G401 (cell line): ENCODE measurements around the gene CSMD2. TPM values are rescaled to one million over a fixed set of nuclear protein-coding genes. Genes with fewer than 3 reads are reported as not detected.

Experiments used
- DNase-seq: peaks from one replicate; pipeline ENCODE4 v3.0.0-alpha.2; 2015; ENCODE audit warnings: low spot score
- in situ Hi-C: cut with HindIII; loops from 2 replicates; pipeline ENCODE4 v1.10.0; 2016; ENCODE audit warnings: low sequenced_read_pairs, mixed read lengths
- total RNA-seq: library from RNA; depleted of rRNA; stranded (reverse); fragments of >200 nt; shearing (Covaris generic); gene quantifications from 2 replicates; pipeline ENCODE4 v1.2.3, GENCODE V29; 2014

The CSMD2 gene
- total RNA-seq, 1 experiment from 2014 or later: not detected

DNA sequence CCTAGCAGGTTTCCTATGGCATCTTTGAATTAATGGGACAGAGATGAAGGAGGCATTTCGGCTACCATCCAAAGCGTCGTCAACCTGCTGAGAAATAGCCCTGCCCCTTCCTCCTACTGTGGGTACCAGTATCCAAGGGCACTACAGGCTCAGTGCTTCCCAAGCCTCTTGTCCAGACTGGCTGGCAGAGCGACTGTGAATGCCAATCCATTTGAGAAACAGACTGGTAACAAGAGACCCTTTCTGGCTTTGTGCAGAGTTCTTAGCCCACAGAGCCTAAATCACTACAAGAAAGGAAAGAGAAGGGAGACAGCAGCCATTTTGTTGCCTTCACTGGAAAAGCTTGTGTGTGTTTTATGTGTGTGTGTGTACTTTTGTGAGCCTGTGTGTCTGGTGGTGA, 185.7 kb downstream of the CSMD2 start:
- DNase-seq: no peak

DNA sequence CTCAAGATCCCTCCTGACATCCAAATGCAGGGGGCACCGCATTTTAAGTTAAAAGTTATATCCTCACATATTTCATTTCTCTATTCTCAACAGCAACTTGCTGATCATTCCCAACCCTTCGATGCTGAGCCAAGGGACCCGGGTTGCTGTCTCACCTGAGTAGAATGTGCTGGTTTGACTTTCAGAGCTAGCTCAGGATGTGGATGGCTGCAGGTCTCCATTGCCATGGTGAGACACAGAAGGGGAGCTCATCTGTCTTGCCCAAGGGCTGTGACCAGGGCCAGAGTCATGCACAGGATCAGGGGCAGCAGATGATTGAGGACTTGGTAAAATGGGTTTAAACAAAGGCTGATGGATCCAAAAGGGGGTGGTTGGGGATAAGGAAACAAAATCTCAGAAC, 189.1 kb downstream of the CSMD2 start:
- in situ Hi-C loops: no loop called here
- DNase-seq: no peak

More for the DNA sequence above, 185.7 kb downstream of the CSMD2 start:
- in situ Hi-C loops: no loop called here

- peak; percentile 28 for DNase-seq
- in situ Hi-C loops: no loop called here
Observed at GRCh38 chr1:33973799-33974545, 191.1 kb downstream of the CSMD2 start.

- peak; percentile 77 for DNase-seq
- in situ Hi-C loops: no loop called here
Observed at GRCh38 chr1:33972676-33973395, 192.2 kb downstream of the CSMD2 start.

GRCh38 chr1:33971913-33972312, 193.1 kb downstream of the CSMD2 start:
- no peak for DNase-seq
- in situ Hi-C loops: no loop called here

GRCh38 chr1:33971018-33971710, 193.9 kb downstream of the CSMD2 start:
- no peak for DNase-seq
- in situ Hi-C loops: no loop called here

- in situ Hi-C loops: no loop called here
- DNase-seq: no peak
Observed at GRCh38 chr1:33970148-33970825, 194.7 kb downstream of the CSMD2 start.

DNA sequence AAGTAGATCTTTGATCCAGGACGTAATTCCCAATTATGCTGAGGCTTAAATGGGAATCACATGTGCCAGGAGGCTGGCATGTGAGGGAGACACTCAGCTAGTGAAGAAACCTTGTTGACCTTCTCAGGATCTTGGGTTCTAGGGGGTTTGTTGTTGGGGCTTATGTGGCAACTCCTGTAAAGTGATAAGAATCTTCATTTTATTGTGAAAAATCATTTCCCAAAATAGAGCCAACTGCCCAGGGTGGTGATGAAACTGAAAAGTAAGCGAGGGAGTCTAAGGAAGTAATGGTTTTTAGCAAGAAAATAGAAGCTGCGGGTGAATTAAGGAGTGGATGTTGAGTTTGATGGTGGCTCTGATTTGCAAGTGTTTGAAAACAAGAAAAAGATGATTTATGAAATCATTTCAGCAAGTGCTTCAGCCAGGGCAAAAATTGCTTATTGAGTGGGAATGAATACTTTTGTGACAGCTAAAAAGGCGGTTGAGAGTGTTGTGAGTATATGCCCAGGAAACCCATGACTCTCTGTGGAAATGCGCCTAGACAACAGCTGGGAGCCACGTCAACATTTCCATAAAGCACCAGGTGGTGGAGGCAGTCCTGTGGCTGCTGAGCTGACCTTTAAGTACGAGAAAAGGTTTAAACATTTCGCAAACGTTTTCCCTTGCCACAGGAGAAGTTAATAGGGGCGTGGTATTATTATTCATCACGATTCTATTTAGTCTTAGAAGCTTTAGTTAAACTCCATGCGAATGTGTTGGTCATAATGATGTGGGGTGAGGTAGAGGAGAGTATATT, 198.5 kb downstream of the CSMD2 start:
- no peak for DNase-seq
- in situ Hi-C loops: no loop called here

DNA sequence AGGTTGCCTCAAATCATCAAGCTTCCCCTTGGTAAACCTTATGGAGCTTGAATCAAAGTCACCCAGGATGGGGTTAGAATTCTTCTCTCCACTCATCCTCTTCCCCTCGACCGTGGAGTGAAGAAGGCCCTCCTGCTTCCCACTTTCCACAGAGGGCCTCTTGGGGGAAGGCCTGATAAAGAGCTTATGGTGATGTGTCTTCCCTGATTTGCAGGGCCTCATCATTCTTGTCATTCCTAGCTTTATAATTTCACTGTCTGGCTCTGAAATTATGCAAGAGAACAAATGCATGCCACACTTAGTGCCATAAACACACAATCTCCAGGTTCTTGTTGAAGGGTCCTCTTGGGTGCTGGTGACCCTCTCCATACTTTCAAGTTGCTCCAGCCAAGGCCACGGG, 199.9 kb downstream of the CSMD2 start:
- DNase-seq: no peak
- in situ Hi-C loops: no loop called here

DNA sequence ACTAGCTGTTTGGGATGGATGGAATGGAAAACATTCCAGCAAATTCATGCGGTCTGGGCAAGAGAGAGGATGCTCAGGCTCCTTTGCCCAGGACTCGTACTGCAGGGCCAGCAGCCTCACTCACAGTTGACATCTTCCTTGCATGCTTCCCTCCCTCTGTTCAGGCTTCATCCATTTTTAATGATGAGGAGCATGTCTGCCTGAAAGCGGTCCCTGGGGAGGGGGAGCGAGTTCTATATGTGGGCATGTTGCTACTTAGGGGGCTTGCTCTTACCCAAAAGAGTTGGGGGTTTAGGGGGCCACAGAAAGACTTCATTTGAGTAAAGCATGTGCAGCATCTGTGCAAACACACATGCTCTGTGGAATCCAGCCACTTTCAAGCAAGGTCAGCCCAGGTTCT, 203.0 kb downstream of the CSMD2 start:
- no peak for DNase-seq
- in situ Hi-C loops: no loop called here

DNA sequence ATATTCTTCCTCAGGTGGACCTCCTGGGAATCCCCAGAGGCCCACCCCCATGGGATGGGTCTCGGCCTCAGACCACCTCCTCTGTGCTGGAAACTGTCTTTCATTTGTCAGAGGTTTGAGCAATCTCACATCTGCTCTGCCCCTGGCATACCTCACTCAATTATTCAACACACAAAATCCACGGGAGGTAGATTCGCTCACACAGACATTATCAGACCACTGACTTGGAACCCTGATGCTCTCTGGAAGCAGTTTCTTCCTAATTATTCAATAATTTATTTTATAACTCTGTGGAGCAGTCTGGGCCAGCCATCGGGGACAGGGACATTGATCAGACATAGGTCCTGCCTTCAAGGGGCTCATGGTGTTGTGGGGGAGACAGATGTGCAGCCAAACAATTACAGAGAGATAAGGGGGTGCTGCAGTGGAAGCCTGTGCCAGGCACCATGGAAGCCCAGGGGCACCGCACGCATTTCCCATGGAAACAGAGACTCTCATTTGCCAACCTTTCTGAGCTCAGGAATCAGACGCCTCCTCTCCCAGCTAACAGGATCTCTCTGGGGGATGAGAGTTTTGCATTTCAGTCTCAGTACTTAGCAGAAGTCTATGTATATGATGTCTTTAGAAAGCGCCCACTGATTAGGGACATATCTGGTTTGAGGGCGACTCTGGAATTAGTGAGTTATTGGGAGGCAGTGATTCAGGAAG, 204.7 kb downstream of the CSMD2 start:
- in situ Hi-C loops: no loop called here
- no peak for DNase-seq

DNA sequence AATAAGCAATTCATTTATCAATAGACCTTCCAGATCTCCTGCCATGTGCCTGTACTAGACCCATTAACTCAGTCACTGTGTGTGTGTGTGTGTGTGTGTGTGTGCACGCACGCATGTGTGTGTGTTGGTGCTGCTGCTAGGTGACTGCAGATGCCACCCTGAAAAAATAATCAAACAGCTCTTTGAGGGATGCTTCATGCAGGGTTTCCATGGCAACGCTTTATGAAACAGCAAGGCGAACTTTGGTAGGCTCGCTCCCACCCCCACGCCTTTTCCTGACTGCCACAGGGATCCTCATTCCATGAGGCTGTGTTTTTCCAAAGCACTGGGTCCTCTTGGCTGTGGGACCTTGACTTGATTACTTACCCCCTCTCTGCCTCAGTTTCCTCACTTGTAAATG, 207.2 kb downstream of the CSMD2 start:
- no peak for DNase-seq
- in situ Hi-C loops: no loop called here

- DNase-seq: no peak
- in situ Hi-C loops: no loop called here
Observed at GRCh38 chr1:33955096-33955495, 209.9 kb downstream of the CSMD2 start.

GRCh38 chr1:33949570-33949969, 215.5 kb downstream of the CSMD2 start:
- DNase-seq: no peak
- in situ Hi-C loops: no loop called here

DNA sequence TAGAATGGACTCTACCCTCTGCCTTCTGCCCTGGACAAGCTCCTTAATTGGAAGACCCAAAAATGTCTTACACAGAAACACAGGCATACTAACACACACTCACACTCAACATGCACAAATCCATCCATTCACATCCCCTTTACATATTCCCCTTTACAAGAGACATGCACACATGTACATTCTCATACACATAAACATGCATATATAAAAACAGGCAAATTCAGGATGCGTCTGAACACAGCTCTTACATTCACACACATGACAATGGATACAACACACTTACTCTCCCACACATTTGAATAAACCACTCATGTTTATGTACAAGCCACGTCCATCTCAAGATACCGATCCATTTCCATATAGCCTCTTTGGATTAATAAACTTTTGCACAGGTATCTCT, 216.7 kb downstream of the CSMD2 start:
- in situ Hi-C loops: no loop called here
- DNase-seq: no peak

GRCh38 chr1:33946836-33947235, 218.2 kb downstream of the CSMD2 start:
- DNase-seq: no peak
- in situ Hi-C loops: no loop called here

DNA sequence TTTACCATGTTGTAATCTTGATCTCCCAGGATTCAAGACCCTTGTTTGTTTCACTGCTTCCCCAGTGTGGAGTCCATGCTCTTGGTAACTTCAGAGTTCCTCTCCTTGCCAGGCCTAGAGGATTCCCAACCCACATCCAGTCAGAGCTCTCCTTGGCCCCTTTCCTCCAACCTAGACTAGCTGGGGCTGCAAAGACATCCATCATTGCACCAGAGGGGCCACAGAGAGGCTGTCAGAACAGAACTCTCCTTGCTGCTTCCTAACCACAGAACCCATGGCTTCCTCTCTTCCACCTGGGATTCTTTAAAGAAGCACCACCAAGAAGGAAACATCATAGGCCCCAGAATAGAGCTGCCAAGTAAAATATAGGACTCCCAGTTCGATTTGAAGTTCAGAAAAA, 220.2 kb downstream of the CSMD2 start:
- no peak for DNase-seq
- in situ Hi-C loops: no loop called here

GRCh38 chr1:33943978-33944377, 221.1 kb downstream of the CSMD2 start:
- in situ Hi-C loops: no loop called here
- no peak for DNase-seq
